PC-3 (cell line): ENCODE data around the gene SPR. TPM values are rescaled to one million over a fixed set of nuclear protein-coding genes. Genes with fewer than 3 reads are reported as not detected.

ENCODE experiments used
- ATAC-seq: fragments of 200-7000 bp; cut with Tn5 transposase; 2 replicates; pipeline ENCODE4 v1.9.1; 2020; ENCODE audit warnings: mild to moderate bottlenecking, moderate library complexity
- BruUV-seq: library from RNA; stranded (reverse); fragments of 400-500 nt; replicated peaks from 2 replicates; lab custom pipeline; 2021; lab: Mats Ljungman, UMichigan
- CTCF ChIA-PET: fragments of 300-600 bp; sonication (Branson Sonifier 250); formaldehyde crosslinking; loops from one replicate; lab custom pipeline; 2022; ENCODE audit warnings: antibody characterized with exemption; lab: Charles Lee
- POLR2A ChIA-PET: fragments of 300-600 bp; sonication (Branson Sonifier 250); formaldehyde crosslinking; loops from one replicate; lab custom pipeline; 2022; ENCODE audit warnings: antibody characterized with exemption; ENCODE audit not compliant: unreplicated experiment; lab: Charles Lee
- DNase-seq: peaks from one replicate; pipeline ENCODE4 v3.0.0-alpha.2; 2015
- H2AFZ ChIP-seq: fragments of 300-600 bp; sonication (generic); 2 replicates; pipeline ENCODE4 v1.6.0; 2016; ENCODE audit warnings: antibody characterized with exemption, low read length
- H3F3A ChIP-seq: fragments of 300-600 bp; sonication (generic); one replicate; pipeline ENCODE4 v1.6.0; 2017; ENCODE audit warnings: antibody characterized with exemption, low read length, control low read depth, mild to moderate bottlenecking; ENCODE audit not compliant: unreplicated experiment
- H3K27ac ChIP-seq: fragments of 300-600 bp; sonication (generic); 2 replicates; pipeline ENCODE4 v1.5.1; 2016; ENCODE audit warnings: mild to moderate bottlenecking, low read length
- H3K27me3 ChIP-seq: fragments of 300-600 bp; sonication (generic); 2 replicates; pipeline ENCODE4 v1.6.1; 2016; ENCODE audit warnings: low read length, mixed read lengths
- H3K36me3 ChIP-seq: fragments of 300-600 bp; sonication (generic); 2 replicates; pipeline ENCODE4 v1.6.1; 2016; ENCODE audit warnings: low read depth, mixed run types, low read length, mixed read lengths
- H3K4me1 ChIP-seq: fragments of 300-600 bp; sonication (generic); 2 replicates; pipeline ENCODE4 v1.5.1; 2016; ENCODE audit warnings: low read length; ENCODE audit not compliant: insufficient read depth
- H3K4me2 ChIP-seq: fragments of 300-600 bp; sonication (generic); 2 replicates; pipeline ENCODE4 v1.6.0; 2016; ENCODE audit warnings: low read length
- H3K4me3 ChIP-seq: fragments of 300-600 bp; sonication (generic); 2 replicates; pipeline ENCODE4 v1.5.1; 2016; ENCODE audit warnings: mild to moderate bottlenecking, low read length, mixed read lengths
- H3K79me2 ChIP-seq: fragments of 300-600 bp; sonication (generic); 2 replicates; pipeline ENCODE4 v1.6.1; 2017; ENCODE audit warnings: low read length, mixed read lengths
- H3K9ac ChIP-seq: fragments of 300-600 bp; sonication (generic); 2 replicates; pipeline ENCODE4 v1.6.0; 2016; ENCODE audit warnings: mild to moderate bottlenecking, low read length
- H3K9me2 ChIP-seq: fragments of 300-600 bp; sonication (generic); replicated peaks from 2 replicates; pipeline ENCODE4 v1.6.1; 2016; ENCODE audit warnings: mixed run types, low read length, mixed read lengths
- H3K9me3 ChIP-seq: fragments of 300-600 bp; sonication (generic); 2 replicates; pipeline ENCODE4 v1.6.1; 2016; ENCODE audit warnings: low read length, mixed read lengths
- H4K20me1 ChIP-seq: fragments of 300-600 bp; sonication (generic); 2 replicates; pipeline ENCODE4 v1.6.1; 2016; ENCODE audit warnings: low read length, mixed read lengths
- CTCF ChIP-seq: fragments of 300-600 bp; sonication (generic); conservative IDR thresholded peaks from 2 replicates; pipeline ENCODE4 v1.5.1; 2017; ENCODE audit warnings: antibody characterized with exemption, low read depth, mild to moderate bottlenecking, low read length
- EZH2 ChIP-seq: fragments of 300-600 bp; sonication (generic); IDR thresholded peaks from one replicate; pipeline ENCODE4 v1.6.1; 2017; ENCODE audit warnings: antibody characterized with exemption, mild to moderate bottlenecking, low read length; ENCODE audit not compliant: unreplicated experiment
- EZH2phosphoT487 ChIP-seq: fragments of 300-600 bp; sonication (generic); IDR thresholded peaks from 2 replicates; pipeline ENCODE4 v1.6.1; 2018; ENCODE audit warnings: mild to moderate bottlenecking, antibody characterized with exemption, low read length, borderline replicate concordance
- intact Hi-C: fragments of 100-400 bp; cut with micrococcal nuclease; formaldehyde crosslinking; loops from 2 replicates; pipeline ENCODE4 v1.9.0; 2023
- total RNA-seq: library from RNA; depleted of rRNA; stranded (reverse); fragments of >200 nt; gene quantifications from 2 replicates; pipeline ENCODE4 v1.2.3, GENCODE V29; 2014

SPR gene
- total RNA-seq, 1 experiment from 2014 or later, result 69.4 TPM

- no peaks in the 10 kb centered on the region for H3K79me2 ChIP-seq
- POLR2A ChIA-PET, result no interaction called here
- DNase-seq, result no peak
- TF ChIP-seq EZH2, result no peak
- TF ChIP-seq EZH2phosphoT487, result no peak
- no peak for TF ChIP-seq CTCF
- H3K9ac ChIP-seq, result no peak overlapping the region
- no peak for ATAC-seq
- H3K27me3 ChIP-seq, result peaks cover 77% of the 10 kb centered on the region
- H3F3A ChIP-seq, result no peaks in the 10 kb centered on the region
- H3K27ac ChIP-seq, result no peak overlapping the region
- BruUV-seq, result no TSS peak
- H3K36me3 ChIP-seq, result no peaks in the 10 kb centered on the region
- H3K9me3 ChIP-seq, result no peaks in the 10 kb centered on the region
- no peaks in the 10 kb centered on the region for H3K9me2 ChIP-seq
- CTCF ChIA-PET, result interaction anchor here (0.6 to 1.0 kb wide), 2 partner anchors 34 to 192 kb away, joined by 4 to 5 read pairs; no protein-coding TSS in a partner anchor
- no peaks in the 10 kb centered on the region for H4K20me1 ChIP-seq
- no peak overlapping the region for H3K4me3 ChIP-seq
- intact Hi-C loops, result no loop called here
- H3K4me1 ChIP-seq, result peaks cover 6% of the 10 kb centered on the region
- H3K4me2 ChIP-seq, result no peak overlapping the region
- no peak overlapping the region for H2AFZ ChIP-seq
These were observed 39.7 kb downstream of the SPR start for GRCh38 chr2:72926811-72927465.

GRCh38 chr2:72927619-72928550 is 40.7 kb downstream of the SPR start:
- Histone ChIP-seq H3F3A (no peaks in the 10 kb centered on the region), H3K79me2 (no peaks in the 10 kb centered on the region), H3K9me2 (no peaks in the 10 kb centered on the region), H3K36me3 (no peaks in the 10 kb centered on the region), H3K4me1 (peaks cover 9% of the 10 kb centered on the region), H4K20me1 (no peaks in the 10 kb centered on the region), H3K9ac (no peak overlapping the region), H3K27me3 (peaks cover 67% of the 10 kb centered on the region), H3K9me3 (no peaks in the 10 kb centered on the region), H3K4me2 (no peak overlapping the region), H2AFZ (no peak overlapping the region), H3K27ac (no peak overlapping the region), H3K4me3 (no peak overlapping the region)
- TF ChIP-seq EZH2 (no peak), EZH2phosphoT487 (no peak), CTCF (no peak)
- POLR2A ChIA-PET, result no interaction called here
- ATAC-seq (no peak), DNase-seq (no peak)
- intact Hi-C loops, result no loop called here
- BruUV-seq, result no TSS peak
- CTCF ChIA-PET, result interaction anchor here (0.9 kb wide), 1 partner anchor 35 kb away, joined by 7 read pairs; no protein-coding TSS in a partner anchor
